GM18867 (cell line): ENCODE measurements around the gene PHLDB2.

Experiments
- ATAC-seq: cut with Tn5 transposase; IDR thresholded peaks from one replicate; pipeline ENCODE4 v1.9.1; 2021; ENCODE audit warnings: mild to moderate bottlenecking, moderate library complexity; ENCODE audit not compliant: unreplicated experiment

Gene PHLDB2

DNA sequence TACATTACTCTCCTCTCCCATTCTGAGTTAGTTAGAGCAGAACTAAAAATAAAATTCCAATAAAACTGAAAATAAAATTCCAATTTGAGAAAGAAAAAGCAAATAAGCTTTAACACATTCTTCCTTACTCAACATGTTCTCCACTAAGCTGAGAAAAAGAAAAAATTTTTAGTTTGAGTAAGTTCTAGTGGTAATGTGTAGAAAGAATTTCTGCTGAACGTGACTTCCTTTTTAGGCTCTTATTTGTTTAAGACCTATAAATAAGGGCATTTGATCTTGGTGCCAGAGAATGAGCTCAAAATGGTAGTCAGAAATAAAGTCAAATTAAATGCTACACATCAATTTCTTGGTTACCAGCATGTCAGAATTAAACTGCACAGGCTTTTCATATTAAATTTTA lies 62.1 kb downstream of the PHLDB2 start:
- ATAC-seq: no peak

DNA sequence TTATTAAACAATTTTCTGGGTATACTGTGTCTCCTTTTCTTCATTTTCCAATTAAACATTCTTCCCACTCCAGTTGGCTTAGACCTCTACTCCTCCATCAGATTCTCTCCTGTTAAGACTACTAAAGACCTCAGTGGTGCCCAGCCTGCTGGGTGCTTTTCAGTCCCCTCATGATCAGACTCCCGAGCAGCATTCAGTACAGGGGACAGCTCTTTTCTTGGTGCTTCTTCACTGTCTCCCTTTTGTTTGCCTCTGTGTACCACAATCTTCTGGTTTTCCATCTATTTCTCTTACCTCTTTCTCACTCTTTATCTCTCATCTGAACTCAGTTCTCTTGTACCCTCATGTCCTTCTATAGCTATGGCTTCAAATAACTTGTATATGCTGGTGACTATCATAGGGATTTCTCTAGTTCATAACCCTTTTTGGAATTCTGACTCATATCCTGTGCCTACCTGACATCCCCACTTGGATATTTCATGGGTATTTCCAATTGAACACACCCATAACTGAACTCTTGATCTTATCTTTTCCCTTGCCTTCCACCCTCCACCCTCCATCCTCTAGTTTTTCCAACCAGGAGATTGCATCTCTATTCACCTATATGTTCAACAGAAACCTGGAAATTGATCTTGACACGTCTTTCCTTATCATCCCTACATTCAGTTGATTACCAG lies 64.2 kb downstream of the PHLDB2 start:
- ATAC-seq: no peak

DNA sequence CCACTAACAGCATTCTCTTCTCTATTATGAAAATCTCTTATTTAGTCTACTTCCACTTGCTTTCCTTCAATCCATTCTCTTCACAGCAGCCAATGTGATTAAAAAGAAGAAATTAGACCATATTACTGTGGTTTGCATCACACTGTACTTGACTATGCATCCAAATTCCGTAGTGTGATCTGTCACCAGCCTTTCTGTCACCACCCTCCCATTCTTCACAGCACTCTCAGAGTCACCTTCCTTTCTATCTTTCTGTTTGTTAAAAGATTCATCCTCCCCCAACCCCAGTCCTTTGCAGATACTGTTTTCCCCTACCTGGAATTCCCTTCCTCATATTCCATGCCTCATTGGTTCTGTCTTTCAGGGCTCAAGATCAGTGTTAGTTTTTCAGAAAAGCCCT lies 64.7 kb downstream of the PHLDB2 start:
- ATAC-seq: no peak

DNA sequence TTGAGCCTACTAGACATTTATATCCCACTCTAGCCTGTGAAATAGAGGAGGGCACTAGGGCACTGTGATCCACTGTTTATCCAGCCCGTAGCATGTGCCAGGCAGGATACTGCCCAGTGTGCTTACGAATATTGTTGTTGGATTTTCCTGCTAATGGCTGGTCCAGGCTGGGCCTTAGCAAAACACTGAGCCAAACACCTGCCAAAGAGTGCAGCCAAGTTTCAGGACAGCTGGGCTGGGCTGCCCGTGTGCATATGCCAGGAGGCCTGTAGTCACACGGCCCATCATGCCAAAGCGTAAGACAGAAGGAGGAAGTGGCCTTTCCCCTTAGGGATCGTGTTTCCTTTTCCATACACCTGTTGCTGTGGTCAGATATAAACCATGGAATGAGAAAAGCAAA lies 65.2 kb downstream of the PHLDB2 start:
- no peak for ATAC-seq

DNA sequence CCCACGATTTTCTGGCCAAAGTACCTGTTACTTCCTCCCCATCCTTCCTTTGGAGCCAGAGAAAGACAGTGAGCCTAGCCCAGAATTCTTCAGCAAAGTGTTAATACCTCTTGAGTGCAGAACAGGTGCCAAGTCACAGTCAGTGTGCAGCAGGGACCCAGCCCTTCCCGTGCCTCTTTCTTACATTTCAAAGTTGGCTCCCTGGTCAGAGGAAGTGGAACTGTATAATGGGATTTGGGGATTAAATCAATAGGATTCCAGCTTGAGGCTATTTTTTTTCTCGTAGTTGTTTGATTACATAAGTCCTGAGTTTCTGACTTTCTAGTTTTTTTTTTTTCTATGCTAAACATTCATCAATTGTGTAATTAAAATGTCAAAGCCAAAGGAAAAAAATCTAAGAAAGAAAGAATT lies 67.2 kb downstream of the PHLDB2 start:
- no peak for ATAC-seq

DNA sequence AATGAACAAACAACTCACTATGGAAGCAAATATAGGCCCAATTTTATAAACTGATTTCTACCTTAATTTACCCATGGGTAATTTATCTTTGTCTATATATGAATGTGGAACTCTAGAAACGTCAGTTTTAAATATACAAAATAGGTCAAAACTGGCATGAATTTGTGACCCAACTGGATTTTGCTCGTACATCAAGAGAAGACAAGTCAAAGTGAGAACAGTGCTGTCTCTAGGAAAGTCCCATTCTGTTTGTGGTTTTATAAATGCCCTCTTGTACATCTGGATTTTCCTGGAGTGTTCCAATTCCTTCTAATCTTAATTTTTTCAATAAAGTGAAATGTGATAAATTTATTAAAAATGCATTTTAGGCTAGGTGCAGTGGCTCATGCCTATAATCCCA lies 69.5 kb downstream of the PHLDB2 start:
- ATAC-seq: no peak

DNA sequence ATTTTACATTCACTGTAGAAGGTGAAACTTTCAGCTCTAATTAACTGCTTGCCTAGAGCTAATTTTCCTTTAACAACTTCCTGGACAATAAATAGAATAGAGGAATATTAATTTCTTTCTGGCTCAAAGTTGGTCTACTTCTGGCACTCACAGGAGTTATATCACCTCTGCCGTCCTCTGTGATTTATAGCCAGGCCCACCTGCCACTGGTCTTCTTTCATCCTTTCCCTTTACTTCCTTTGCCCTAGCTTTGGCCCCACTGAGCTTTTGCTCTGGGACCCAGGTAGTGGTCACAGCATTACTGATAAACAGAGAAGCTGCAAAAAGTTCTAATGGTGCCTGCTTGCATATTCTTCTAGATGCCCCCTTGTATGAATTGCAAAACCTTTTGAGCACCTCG lies 70.4 kb downstream of the PHLDB2 start:
- no peak for ATAC-seq

DNA sequence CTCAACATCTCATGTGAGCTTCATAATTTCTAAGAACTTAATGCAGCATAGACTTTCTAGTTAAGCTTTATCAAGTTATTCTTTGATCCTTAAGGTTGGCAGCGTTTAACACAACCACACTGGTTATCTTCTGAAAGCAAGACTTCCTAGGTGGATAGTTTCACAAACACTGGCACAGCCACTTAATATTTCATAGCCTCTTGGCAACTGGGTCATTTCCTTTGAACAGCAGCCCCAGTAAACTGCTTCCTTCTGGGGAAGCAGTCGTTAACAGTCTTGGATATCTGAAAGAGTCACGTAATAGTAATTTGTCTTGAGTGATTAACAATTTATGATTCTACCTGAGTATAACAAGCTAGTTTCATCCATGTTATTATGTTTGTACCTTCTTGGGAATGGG lies 73.9 kb downstream of the PHLDB2 start:
- ATAC-seq: no peak

DNA sequence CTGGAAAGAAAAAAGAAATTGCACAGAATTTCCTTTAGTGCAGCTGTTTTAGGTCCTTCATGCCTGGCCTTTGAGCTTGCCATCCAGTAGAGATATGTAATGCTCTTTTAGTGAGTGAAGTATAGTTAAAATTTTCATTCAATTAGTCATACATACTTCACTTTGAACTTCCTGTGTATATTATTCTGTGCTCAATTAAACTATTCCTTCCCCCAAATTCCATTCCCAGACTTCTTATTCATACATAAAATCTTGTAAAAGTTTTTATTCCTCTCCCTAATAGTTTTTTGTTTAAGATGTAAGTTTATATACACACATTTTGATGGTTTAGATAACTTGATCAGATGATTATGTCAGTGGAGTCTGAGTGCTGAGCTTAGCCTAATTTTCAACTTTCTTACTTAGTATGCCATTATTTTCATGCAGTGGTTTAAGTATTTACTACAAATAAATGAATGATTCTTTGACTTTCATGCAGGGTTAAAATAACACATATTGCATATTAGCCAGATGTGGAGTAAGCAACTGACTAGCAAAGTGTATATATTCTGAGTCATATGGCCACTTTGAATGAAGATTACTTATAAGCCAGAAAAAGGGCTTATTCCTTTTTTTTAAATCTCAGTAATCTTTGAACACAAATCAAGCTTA lies 77.3 kb downstream of the PHLDB2 start:
- no peak for ATAC-seq

DNA sequence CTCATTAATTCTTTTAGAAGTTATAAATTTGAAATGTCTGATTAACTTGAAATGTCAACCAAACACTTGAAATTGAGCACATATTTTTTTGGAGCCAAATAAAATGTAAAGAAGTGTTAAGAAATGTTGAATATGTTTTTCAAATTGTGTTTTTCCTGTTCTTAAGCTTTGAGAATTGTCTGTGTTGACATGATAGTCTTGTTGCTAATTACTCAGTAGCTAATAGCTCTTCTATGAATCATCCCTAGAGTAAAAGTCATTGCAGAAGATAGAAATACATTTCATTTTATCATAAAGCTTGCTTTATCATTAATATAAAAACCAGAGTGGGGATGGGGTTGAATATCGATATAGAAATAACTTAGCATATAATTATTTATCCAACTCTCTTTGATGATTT lies 77.9 kb downstream of the PHLDB2 start:
- no peak for ATAC-seq

DNA sequence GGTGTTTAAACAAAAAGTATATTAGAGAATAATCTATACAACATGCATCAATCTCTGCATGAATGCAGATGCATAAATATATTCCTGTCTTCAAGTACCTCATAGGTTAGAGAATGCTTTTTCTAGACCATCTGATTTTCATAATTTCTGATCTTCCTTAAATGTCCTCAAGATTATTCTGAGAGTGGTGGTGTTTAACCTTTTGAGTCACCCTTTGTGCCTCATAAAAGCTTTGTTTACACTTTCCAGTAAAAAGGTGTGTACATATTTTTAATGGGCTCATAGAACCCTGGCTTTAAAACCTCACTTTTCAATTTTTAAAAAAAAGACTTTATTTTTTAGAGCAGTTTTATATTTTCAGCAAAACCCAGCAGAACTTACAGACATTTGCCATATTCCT lies 78.8 kb downstream of the PHLDB2 start:
- no peak for ATAC-seq

DNA sequence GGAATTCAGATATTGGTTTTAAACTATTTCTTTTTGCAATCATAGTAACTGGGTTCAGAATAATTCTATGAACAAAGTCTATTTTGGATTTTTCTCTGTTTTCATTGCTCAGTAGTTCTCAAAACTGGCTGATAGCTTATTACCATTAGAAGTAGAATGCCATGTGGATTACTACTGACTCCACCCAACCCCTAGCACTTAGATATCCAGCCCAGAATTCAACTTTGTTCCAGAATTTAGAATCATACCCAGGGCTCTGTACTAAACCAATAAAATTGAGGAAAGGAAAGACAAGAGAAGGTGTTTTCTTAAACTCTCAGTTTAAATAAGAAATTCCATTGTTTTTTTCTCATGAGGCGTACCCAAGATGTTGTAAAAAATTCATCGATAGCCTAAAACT lies 80.8 kb downstream of the PHLDB2 start:
- ATAC-seq: no peak

DNA sequence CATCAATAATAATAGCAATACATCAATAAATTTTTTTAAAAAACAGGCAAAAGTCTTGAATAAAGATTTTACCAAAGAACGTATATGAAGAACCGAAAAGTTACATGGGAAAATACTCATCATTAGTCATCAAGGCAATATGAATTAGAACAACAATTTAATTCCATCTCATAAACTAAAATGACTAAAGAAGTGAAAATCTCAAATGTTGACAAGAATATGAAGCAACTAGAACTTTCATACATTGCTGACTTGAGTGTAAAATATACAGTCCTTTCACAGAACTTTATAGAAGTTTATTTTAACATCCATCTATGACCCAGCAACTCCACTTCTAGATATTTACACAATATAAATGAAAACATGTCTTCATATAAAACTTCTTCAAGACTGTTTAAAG lies 84.5 kb downstream of the PHLDB2 start:
- ATAC-seq: no peak

DNA sequence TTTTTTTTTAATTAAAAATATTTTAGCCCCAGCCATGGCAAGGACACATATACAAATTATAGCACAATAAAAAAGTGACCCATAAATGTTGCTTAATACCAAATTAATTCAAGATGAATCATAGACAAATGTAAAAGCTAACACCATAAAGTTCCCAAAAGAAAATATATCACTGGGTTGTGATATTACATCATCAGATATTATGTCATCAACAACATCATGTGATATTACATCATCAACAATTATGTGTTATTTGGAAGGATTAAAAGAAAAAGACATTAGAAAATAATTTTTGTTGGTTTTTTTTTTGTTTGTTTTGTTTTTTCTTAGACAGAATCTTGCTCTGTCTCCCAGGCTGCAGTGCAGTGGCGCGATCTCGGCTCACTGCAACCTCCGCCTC lies 85.3 kb downstream of the PHLDB2 start:
- no peak for ATAC-seq

DNA sequence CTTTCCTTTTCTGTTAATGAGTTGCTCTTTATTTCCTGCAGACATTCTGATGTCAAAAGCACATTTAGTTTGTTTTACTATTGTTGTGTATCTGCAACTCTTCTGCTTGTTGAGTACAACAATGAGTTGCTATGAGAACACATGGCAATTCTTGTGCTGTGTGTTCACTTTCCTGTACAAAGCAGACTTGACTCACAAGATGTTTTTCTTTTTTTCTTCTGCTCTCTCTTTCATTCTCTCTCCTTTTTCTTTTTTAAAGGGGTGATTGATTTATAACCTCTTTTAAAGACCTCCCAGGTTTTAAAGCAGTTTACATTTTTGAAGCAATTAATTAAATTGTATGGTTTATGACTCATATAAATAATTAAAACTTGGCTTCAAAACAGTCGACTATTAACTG lies 88.2 kb downstream of the PHLDB2 start:
- no peak for ATAC-seq

DNA sequence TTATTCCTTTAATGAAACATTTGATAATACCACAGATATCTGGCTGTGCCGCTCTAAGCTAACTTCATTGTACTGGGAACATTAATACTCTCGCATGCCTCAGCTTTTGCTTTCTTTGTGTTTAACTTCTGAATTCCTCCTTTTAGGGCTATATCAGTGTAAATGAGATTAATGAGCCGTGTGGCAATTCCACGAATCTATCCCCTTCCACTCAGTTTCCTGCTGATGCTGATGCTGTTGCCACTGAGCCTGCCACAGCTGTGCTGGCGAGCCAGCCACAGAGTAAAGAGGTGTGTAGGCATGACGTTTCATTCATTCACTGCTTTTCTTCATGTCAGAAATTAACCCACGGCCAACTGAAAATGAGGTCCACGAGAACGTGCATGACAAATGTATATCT lies 89.7 kb downstream of the PHLDB2 start:
- ATAC-seq: no peak

DNA sequence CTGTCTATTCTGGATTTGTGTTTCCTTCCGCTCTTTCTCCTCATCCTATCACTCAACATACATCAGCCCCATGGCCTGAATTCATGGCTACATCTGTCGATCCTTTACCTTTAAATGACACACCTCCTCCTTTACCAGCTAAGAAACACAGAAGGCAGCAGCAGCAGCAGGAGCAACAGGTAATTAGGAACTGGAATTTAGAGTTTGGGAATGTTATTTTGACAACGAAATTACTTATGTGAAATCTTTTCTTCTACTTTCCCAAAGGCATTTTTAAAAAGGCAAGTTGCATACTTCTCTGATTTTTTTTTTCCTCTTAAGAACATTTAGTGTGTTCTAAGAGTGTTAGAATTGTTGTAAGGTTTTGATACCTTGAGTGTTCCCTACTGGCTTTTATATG lies 90.6 kb downstream of the PHLDB2 start:
- no peak for ATAC-seq

DNA sequence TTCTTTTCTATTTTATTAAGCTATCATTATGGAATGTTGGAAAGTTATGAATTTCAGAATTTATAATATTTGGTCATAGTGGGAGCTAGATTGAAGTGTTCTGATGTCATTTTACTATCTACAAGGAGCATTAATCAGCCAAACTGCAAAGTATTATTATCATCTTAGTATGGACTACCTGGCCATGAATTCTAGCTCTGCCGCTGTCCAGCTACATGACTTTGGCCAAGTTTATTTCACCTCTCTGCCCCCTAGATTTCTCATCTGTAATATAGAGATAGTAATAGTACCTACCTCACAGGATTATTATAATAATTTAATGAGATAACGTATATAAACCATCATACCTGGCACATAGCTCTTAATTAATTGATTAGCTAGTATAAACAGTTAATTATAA lies 92.0 kb downstream of the PHLDB2 start:
- no peak for ATAC-seq

DNA sequence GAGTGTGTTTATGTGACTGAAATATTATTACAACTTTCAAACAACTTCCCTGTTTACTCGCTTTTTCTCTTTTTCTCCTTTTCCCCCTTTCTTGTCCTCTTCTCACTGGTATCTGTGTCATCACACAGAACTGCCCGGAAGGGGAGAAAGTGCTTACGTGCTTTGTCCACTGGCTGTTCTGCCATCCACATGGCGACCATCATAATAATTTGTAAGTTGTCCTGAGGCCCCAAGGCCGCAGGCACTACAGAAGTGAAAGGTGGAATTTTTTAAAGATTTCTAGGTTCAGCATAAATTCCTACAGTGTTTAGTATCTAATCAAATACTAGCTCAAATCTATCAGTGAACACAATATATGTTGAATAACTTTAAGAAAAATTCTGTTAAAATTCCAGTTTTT lies 93.0 kb downstream of the PHLDB2 start:
- no peak for ATAC-seq

DNA sequence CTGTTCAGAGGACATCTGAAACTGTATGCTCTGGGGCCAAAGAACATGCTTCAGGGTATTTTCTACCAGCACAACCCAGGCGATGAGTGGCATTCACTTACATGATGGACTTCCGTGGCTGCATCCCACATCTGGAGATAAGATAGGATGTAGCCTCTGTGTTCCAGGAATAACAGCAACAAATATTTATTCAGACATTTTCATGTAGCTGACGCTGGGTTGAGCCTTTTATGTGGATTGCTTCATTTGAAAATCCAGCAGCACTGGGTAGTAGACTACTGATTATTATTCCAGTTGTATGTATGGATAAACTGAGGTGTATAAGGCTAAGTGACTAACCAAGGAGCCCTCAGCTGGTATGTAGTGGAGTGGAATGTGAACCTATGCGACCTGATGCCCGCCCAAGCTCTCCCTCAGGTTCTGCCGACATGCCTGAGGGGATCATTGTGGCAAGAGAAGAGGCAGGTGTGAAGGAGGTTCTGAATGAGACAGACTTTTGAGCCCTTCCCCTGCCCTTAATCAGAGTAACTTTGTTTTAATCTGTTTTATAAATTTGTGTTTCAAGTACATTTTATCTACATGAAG lies 93.9 kb downstream of the PHLDB2 start:
- ATAC-seq: no peak

DNA sequence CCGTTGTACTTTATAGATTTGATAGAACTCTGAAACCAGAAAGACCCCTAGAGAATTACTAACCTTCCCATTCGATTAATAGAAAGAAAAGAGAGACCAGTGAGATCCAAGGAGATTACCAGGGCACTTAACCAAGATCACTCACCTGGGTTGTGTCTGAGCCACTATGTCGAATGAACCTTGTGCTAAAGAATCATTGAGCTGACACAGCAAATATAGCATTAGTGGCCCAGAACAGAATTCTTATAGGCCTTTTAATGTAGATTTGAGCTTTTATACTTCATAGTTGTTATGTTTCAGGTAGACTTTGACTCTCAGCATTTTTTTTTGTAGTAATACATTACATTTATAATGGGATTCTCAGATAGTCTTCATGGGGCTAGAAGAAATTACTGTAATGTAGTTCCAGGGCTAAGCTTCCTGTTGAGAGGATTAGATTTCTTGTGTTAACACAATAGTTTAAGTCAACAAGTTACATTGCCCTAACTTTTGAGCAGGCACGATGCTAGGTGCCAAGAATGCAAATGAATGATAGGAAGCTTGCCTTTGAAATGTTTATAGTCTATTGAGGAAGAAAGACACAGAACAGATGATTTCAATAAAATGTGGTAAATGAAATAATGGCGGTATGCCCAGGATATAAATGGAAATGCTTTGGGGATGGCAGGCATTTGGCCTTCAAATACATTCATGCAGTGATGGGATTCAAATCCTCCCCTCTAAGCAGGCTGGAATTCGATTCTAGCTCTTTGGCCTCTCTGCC lies 95.3 kb downstream of the PHLDB2 start:
- no peak for ATAC-seq

DNA sequence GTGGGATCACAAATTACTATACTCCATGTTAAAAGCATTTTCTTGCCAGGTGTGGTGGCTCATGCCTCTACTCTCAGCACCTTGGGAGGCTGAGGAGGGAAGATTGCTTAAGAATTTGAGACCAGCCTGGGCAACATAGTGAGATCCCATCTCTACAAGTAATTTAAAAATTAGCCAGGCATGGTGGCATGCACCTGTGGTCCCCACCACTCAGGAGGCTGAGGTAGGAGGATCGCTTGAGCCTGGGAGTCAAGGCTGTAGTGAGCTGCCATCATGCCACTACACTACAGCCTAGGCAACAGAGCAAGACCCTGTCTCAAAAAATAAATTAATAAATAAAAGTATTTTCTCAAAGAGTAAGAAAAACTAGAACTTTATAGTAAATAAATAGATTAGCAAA lies 96.8 kb downstream of the PHLDB2 start:
- no peak for ATAC-seq
